NB4 (cell line): ENCODE results near the gene LHFPL5.

Experiments
- DNase-seq: peaks from one replicate; pipeline ENCODE4 v3.0.0; 2010; ENCODE audit warnings: low read depth
- H3K4me3 ChIP-seq: one replicate; pipeline ENCODE4 v1.5.1; 2011; ENCODE audit warnings: mild to moderate bottlenecking, low read depth, low read length, moderate library complexity
- CTCF ChIP-seq: IDR thresholded peaks from one replicate; pipeline ENCODE4 v1.5.1; 2012; ENCODE audit warnings: low read depth, low read length
- MAX ChIP-seq: IDR thresholded peaks from 2 replicates; pipeline ENCODE4 v1.6.1; 2011; ENCODE audit warnings: low read depth, low read length
- MYC ChIP-seq: IDR thresholded peaks from 2 replicates; pipeline ENCODE4 v1.6.1; 2011; ENCODE audit warnings: low read depth, low read length
- POLR2A ChIP-seq: IDR thresholded peaks from 2 replicates; pipeline ENCODE4 v1.6.1; 2011; ENCODE audit warnings: mild to moderate bottlenecking; ENCODE audit not compliant: insufficient read length; ENCODE audit errors: extremely low read depth

Gene LHFPL5

GRCh38 chr6:35844290-35844689 lies 39.1 kb downstream of the LHFPL5 start:
- TF ChIP-seq MYC (no peak), MAX (no peak), CTCF (no peak), POLR2A (no peak)
- H3K4me3 ChIP-seq, result no peak overlapping the region
- no peak for DNase-seq

- no peak for TF ChIP-seq MAX
- no peak for TF ChIP-seq CTCF
- no peak for TF ChIP-seq MYC
- TF ChIP-seq POLR2A, result no peak
- H3K4me3 ChIP-seq, result no peak overlapping the region
- DNase-seq, result no peak
These were observed 45.1 kb downstream of the LHFPL5 start for GRCh38 chr6:35850208-35850607.

GRCh38 chr6:35852994-35853393 lies 47.8 kb downstream of the LHFPL5 start:
- no peak for DNase-seq
- TF ChIP-seq MAX (no peak), MYC (no peak), CTCF (no peak), POLR2A (no peak)
- H3K4me3 ChIP-seq, result no peak overlapping the region

- H3K4me3 ChIP-seq, result no peak overlapping the region
- no peak for DNase-seq
These were observed 51.1 kb downstream of the LHFPL5 start for GRCh38 chr6:35856250-35856649.

GRCh38 chr6:35857853-35858252 lies 52.7 kb downstream of the LHFPL5 start:
- no peak for DNase-seq
- no peak overlapping the region for H3K4me3 ChIP-seq
- TF ChIP-seq CTCF (no peak), MYC (no peak), MAX (no peak), POLR2A (no peak)

More at GRCh38 chr6:35856250-35856649, 51.1 kb downstream of the LHFPL5 start:
- TF ChIP-seq MAX (no peak), CTCF (no peak), MYC (no peak), POLR2A (no peak)

- no peak overlapping the region for H3K4me3 ChIP-seq
- DNase-seq, result no peak
- TF ChIP-seq MYC (no peak), CTCF (no peak), POLR2A (no peak), MAX (no peak)
These were observed 54.2 kb downstream of the LHFPL5 start for GRCh38 chr6:35859367-35859766.
